T-helper 2 cell treated with Interferon-gamma antibody and Interleukin-4, amounts not matched to agents 100 ng/mL and 5 ng/mL, for 36 hours (primary cell): ENCODE data around the gene MAD1L1. TPM values are rescaled to one million over a fixed set of nuclear protein-coding genes. Genes with fewer than 3 reads are reported as not detected.

Experiments used
- intact Hi-C: fragments of 100-400 bp; cut with micrococcal nuclease; formaldehyde crosslinking; loops from one replicate; pipeline ENCODE4 v1.15.1; 2023
- total RNA-seq: library from RNA; stranded (reverse); gene quantifications from 2 replicates; pipeline ENCODE4 v1.2.3, GENCODE V29; 2022

MAD1L1 gene
- total RNA-seq, 1 donor from 2014 or later: 130 TPM

- intact Hi-C loops: no loop called here
These were observed 267.0 kb downstream of the MAD1L1 start for GRCh38 chr7:1965579-1966294.

- intact Hi-C loops: no loop called here
These were observed 267.7 kb downstream of the MAD1L1 start for GRCh38 chr7:1964913-1965578.

- intact Hi-C loops: no loop called here
These were observed 268.4 kb downstream of the MAD1L1 start for GRCh38 chr7:1964211-1964912.

GRCh38 chr7:1963575-1963974, 269.2 kb downstream of the MAD1L1 start:
- intact Hi-C loops: no loop called here

GRCh38 chr7:1961701-1962276, 271.0 kb downstream of the MAD1L1 start:
- intact Hi-C loops: no loop called here

- intact Hi-C loops: no loop called here
These were observed 273.4 kb downstream of the MAD1L1 start for GRCh38 chr7:1959305-1959704.

GRCh38 chr7:1957471-1958225, 275.1 kb downstream of the MAD1L1 start:
- intact Hi-C loops: no loop called here

- intact Hi-C loops: no loop called here
These were observed 275.9 kb downstream of the MAD1L1 start for GRCh38 chr7:1956611-1957470.

- intact Hi-C loops: no loop called here
These were observed 276.6 kb downstream of the MAD1L1 start for GRCh38 chr7:1956141-1956540.

- intact Hi-C loops: no loop called here
These were observed 278.3 kb downstream of the MAD1L1 start for GRCh38 chr7:1954366-1955004.

GRCh38 chr7:1953199-1954190, 279.2 kb downstream of the MAD1L1 start:
- intact Hi-C loops: no loop called here

- intact Hi-C loops: no loop called here
These were observed 280.0 kb downstream of the MAD1L1 start for GRCh38 chr7:1952781-1953180.

GRCh38 chr7:1952169-1952760, 280.5 kb downstream of the MAD1L1 start:
- intact Hi-C loops: no loop called here

GRCh38 chr7:1951600-1951999, 281.1 kb downstream of the MAD1L1 start:
- intact Hi-C loops: no loop called here

GRCh38 chr7:1951159-1951536, 281.6 kb downstream of the MAD1L1 start:
- intact Hi-C loops: no loop called here

- intact Hi-C loops: no loop called here
These were observed 282.1 kb downstream of the MAD1L1 start for GRCh38 chr7:1950452-1951158.

- intact Hi-C loops: no loop called here
These were observed 282.7 kb downstream of the MAD1L1 start for GRCh38 chr7:1950066-1950451.

GRCh38 chr7:1949681-1950055, 283.1 kb downstream of the MAD1L1 start:
- intact Hi-C loops: loop anchor here (10.0 kb wide), 1 partner anchor 575 kb away; no protein-coding TSS in a partner anchor
